HG03175 (cell line): ENCODE data around the gene RAPH1.
"Not testable (repeated sequence)": the region's sequence is repeated elsewhere in the genome, so short reads cannot be mapped to it uniquely, and the experiment has no call there.

Experiments used
- ATAC-seq: cut with Tn5 transposase; IDR thresholded peaks from one replicate; pipeline ENCODE4 v1.9.1; 2021; ENCODE audit warnings: mild to moderate bottlenecking, moderate library complexity; ENCODE audit not compliant: unreplicated experiment

RAPH1 gene

GRCh38 chr2:203372706-203373105 lies 162.4 kb downstream of the RAPH1 start:
- ATAC-seq, result not testable (repeated sequence)

DNA sequence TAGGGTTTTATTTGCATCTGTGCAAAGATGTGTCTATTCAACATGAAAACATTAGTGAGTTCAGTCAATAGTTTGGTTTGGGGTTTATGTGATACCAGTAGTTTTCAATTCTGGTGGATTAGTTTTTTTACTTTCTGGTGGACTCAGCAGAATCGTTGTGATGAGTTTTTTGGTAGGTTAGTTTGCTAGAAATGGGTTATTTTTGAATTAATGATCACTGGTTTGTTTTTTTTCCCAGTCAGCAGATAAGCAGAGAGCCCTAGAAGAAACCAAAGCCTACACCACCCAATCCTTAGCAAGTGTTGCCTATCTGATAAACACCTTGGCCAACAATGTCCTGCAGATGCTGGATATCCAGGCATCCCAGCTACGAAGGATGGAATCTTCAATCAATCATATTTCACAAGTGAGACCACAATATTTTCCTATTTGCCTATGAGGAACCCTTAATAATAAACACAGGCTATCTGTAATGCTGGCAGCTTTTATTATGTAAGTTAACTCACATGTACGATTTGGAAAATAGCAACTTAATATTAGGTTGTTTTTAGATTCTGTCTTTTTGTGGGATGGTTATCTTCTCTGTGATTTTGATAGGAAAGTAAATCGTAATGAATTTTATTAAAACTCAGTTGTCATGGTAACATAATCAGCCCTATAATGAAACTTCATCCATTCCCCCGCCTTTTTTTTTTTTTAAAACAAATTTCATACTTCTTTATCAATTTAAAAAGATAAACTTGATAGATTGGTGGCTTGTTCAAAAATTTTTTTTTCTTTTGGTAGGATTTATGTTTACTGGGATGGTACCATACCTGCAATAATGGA lies 168.2 kb downstream of the RAPH1 start:
- no peak for ATAC-seq

DNA sequence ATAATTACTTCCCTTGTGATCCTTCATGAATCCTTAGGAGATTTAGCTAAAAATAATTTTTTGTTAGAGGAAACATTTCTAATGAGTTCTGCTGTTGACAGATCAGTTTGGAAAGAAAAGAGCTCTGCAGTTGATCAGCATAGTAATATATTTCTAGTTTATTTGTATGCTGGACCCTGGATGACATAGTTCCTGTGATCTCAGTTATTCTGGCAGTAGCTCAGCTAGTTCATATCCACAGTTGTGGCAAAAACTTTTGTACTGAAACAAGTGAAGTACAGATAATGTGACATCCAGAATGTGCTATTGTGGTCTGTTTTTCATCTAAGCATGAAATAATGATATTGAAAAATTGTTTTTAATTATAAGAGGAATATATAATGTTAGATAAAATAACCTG lies 173.2 kb downstream of the RAPH1 start:
- no peak for ATAC-seq

- ATAC-seq, result no peak
Measured at GRCh38 chr2:203361495-203361894, 173.6 kb downstream of the RAPH1 start.

DNA sequence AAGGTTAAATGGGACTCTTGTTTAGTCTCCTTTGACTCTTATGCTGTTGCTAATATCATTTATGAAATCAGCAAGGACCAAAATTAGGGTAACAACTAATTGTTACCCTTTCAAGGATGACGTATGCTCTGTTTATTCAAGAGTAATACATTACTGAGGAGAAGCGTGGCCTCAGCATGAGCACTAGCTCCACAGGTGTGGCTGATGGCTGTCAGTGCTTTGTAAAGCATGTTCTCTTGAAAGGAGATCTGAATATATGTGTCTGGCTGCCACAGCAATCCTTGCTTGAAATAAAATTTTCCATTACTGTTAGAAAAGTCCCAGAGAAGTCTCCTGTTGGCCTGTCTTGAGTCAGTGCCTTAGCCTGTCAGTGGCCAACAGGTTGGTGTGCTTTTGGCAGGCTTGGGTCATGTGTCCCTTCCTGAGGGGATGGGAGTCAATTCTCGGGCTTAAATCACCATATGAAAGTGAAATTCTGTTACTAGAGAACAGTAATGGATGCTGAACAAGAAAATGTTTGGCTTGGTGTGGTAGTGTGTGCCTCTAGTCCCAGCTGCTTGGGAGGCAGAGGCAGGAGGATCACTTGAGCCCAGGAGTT lies 174.2 kb downstream of the RAPH1 start:
- no peak for ATAC-seq

GRCh38 chr2:203359450-203359849 lies 175.7 kb downstream of the RAPH1 start:
- no peak for ATAC-seq

DNA sequence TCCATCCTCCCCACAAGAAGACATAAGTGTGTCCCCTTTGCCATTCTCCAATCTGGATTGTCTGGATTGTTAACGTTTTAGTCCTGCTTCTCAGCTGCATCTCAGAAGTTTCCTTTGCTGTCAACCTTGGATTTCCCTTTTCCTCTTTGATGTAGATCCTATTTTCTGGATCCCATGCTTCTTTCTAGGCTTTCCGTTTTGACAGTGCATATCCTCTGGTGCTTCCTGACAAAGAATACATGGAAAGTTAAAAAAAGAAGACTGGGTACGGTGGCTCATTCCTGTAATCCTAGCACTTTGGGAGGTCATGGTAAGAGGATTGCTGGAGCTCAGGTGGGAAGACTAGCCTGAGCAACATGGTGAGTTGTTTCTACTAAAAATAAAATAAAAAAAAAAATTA lies 180.1 kb downstream of the RAPH1 start:
- no peak for ATAC-seq

DNA sequence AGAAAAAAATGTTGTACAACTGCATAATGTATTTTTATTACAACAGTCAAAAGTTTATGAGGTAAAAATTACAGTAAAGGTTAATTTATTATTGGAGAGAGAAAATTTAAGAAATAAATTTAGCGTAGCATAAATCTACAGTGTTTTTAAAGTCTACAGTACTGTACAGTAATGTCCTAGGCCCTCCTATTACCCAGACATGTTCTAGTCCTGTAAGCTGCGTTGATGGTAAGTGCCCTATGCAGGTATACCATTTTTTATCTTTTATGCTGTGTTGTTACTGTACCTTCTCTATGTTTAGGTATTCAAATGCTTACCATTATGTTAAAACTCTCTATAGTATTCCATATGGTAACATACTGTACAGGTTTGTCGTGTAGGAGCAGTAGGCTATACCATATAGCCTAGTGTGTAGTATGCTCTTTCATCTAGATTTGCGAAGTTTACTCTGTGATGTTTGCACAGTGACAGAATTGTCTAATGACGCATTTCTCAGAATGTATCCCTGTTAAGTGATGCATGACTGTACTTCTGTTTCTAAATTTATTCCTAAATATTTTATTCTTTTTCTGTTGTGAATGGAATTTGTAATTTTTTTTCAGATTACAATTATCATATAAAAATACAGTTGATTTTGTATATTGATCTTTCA lies 182.4 kb downstream of the RAPH1 start:
- ATAC-seq, result no peak

DNA sequence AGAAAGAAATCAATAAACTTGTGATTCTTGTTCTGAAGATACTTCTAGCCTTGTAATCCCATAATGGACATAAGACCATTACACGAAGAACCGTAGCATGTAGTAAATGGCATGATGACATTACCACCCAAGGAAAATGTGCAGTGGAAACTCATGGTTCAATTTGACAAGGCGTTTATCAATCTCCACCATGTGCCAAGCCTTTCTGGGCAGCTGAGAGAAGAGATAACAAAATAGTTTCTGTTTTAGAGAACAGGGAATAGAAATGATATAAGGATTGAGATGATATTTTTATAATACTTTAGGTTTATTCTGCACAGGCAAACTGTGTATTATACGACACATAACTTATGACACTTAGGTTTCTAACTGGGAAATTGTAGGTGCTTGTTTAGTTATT lies 187.7 kb downstream of the RAPH1 start:
- ATAC-seq, result no peak

DNA sequence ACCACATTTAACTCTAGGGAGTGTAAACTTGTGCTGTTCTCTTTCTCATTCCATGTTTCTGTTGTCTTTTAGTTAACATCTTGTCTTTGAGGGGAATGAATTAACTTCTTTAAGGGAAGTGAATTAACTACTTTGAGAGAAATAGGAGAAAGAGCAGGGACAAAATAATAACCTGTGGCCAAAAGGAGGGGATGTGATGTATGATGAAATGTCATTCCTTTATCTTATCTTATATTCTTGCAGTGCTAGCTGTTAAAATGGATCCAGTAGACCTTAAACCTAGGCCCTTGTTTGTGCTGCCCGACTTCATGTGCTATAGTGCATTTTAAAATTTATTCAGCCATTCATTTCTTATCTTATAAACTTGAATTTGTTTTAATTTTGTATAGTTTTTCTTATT lies 188.5 kb downstream of the RAPH1 start:
- ATAC-seq, result no peak

DNA sequence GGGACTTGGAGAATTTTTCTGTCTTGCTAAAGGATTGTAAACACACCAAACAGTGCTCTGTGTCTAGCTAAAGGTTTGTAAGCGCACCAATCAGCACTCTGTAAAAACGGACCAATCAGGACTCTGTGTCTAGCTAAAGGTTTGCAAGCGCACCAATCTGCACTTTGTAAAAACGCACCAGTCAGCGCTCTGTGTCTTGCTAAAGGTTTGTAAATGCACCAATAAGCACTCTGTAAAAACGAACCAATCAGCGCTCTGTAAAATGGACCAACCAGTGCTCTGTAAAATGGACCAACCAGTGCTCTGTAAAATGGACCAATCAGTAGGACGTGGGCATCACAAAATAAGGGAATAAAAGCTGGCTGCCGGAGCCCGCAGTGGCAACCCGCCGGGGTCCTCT lies 190.4 kb downstream of the RAPH1 start:
- ATAC-seq, result no peak
